NB4 (cell line): ENCODE measurements around the gene RAB6D.
"Not testable (repeated sequence)": the region's sequence is repeated elsewhere in the genome, so short reads cannot be mapped to it uniquely, and the experiment has no call there.

Experiments
- DNase-seq: peaks from one replicate; pipeline ENCODE4 v3.0.0; 2010; ENCODE audit warnings: low read depth
- H3K4me3 ChIP-seq: one replicate; pipeline ENCODE4 v1.5.1; 2011; ENCODE audit warnings: mild to moderate bottlenecking, low read depth, low read length, moderate library complexity
- CTCF ChIP-seq: IDR thresholded peaks from one replicate; pipeline ENCODE4 v1.5.1; 2012; ENCODE audit warnings: low read depth, low read length
- MYC ChIP-seq: IDR thresholded peaks from 2 replicates; pipeline ENCODE4 v1.6.1; 2011; ENCODE audit warnings: low read depth, low read length
- POLR2A ChIP-seq: IDR thresholded peaks from 2 replicates; pipeline ENCODE4 v1.6.1; 2011; ENCODE audit warnings: mild to moderate bottlenecking; ENCODE audit not compliant: insufficient read length; ENCODE audit errors: extremely low read depth
- TF ChIP-seq, protein P1 (sequence below): IDR thresholded peaks from 2 replicates; pipeline ENCODE4 v1.6.1; 2011; ENCODE audit warnings: low read depth, low read length

Gene RAB6D

GRCh38 chr2:131389657-131390056 lies 25.7 kb upstream of the RAB6D start:
- no peak overlapping the region for H3K4me3 ChIP-seq
- no peak for DNase-seq
- TF ChIP-seq POLR2A (no peak), MYC (no peak), CTCF (no peak)
- TF ChIP-seq, protein P1, sequence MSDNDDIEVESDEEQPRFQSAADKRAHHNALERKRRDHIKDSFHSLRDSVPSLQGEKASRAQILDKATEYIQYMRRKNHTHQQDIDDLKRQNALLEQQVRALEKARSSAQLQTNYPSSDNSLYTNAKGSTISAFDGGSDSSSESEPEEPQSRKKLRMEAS = no peak

GRCh38 chr2:131388834-131389233 lies 24.9 kb upstream of the RAB6D start:
- not testable (repeated sequence) for H3K4me3 ChIP-seq, DNase-seq

GRCh38 chr2:131373111-131373510 lies 9.1 kb upstream of the RAB6D start:
- not testable (repeated sequence) for DNase-seq, H3K4me3 ChIP-seq

GRCh38 chr2:131369954-131370353 lies 6.0 kb upstream of the RAB6D start:
- TF ChIP-seq CTCF (no peak), MYC (no peak), POLR2A (no peak)
- TF ChIP-seq, protein P1 = no peak

GRCh38 chr2:131368493-131369066 lies 4.6 kb upstream of the RAB6D start:
- H3K4me3 ChIP-seq, DNase-seq: not testable (repeated sequence)

More at GRCh38 chr2:131369954-131370353, 6.0 kb upstream of the RAB6D start:
- H3K4me3 ChIP-seq = no peak overlapping the region
- no peak for DNase-seq

DNA sequence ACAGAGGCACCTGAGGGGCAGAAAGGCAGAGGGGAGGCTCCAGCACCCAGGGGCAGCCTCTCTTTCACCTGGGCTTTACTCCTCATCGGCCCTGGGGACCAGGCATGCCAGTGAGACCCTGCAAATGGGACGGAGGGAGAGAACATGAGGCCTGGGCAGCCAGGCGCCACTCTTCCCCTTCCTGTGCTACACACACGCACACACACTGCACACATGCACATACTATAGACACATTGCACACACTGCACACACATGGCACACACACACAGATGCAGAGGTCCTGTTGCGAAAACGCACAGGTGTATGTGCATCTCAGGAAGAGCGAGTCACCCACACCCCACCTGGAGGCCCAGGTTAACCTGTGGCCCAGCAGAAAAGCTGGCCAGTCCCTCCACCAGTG lies 3.4 kb upstream of the RAB6D start:
- no peak for TF ChIP-seq CTCF
- TF ChIP-seq, protein P1 = no peak
- TF ChIP-seq MYC = no peak
- TF ChIP-seq POLR2A = no peak
- H3K4me3 ChIP-seq = no peak overlapping the region
- no peak for DNase-seq

- DNase-seq = no peak
- TF ChIP-seq MYC (no peak), CTCF (no peak), POLR2A (no peak)
- TF ChIP-seq, protein P1 = no peak
- H3K4me3 ChIP-seq = no peak overlapping the region
Measured at GRCh38 chr2:131366643-131367042, 2.7 kb upstream of the RAB6D start.

DNA sequence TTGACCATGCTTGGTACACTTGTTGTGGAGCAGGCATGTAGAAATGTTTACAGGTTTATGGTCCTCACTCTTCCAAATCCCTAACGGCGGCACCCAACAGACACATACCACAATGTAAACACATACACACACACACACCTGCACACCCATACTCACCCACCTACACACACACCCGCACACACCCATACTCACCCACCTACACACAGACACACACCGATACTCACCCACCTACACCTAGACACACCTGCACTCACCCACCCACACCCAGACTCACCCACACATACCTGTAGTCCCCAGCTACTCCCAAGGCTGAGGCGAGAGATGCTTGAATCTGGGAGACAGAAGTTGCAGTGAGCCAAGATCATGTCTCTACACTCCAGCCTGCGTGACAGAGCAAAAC lies 1.5 kb upstream of the RAB6D start:
- DNase-seq = no peak

GRCh38 chr2:131363213-131363612 lies 755 bp downstream of the RAB6D start:
- DNase-seq = not testable (repeated sequence)

More for the DNA sequence above, 1.5 kb upstream of the RAB6D start:
- TF ChIP-seq, protein P1 = no peak
- TF ChIP-seq POLR2A (no peak), MYC (no peak), CTCF (no peak)
- H3K4me3 ChIP-seq = no peak overlapping the region

DNA sequence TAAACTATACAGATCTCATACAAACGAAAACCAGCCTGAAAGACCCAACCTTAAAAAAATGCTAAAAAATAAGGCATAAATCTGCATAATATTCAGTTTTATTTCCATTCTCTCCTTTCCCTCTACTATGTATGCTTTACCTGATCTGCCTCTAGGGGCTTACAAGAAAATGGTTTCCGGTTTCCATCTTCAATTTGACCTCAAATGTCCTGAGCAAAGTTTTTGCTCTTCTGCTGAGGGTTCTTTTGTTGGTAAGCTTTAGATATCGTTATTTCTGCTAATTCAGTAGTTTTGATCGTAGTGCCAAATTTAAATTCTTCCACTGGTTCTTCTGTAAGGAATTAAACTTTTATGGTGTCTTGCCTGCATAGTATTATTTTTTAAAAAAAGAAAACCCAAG lies 2.2 kb downstream of the RAB6D start:
- DNase-seq, H3K4me3 ChIP-seq: not testable (repeated sequence)

More at GRCh38 chr2:131363213-131363612, 755 bp downstream of the RAB6D start:
- H3K4me3 ChIP-seq = not testable (repeated sequence)
